ENCODE data around the gene VDR.

Gene VDR

DNA sequence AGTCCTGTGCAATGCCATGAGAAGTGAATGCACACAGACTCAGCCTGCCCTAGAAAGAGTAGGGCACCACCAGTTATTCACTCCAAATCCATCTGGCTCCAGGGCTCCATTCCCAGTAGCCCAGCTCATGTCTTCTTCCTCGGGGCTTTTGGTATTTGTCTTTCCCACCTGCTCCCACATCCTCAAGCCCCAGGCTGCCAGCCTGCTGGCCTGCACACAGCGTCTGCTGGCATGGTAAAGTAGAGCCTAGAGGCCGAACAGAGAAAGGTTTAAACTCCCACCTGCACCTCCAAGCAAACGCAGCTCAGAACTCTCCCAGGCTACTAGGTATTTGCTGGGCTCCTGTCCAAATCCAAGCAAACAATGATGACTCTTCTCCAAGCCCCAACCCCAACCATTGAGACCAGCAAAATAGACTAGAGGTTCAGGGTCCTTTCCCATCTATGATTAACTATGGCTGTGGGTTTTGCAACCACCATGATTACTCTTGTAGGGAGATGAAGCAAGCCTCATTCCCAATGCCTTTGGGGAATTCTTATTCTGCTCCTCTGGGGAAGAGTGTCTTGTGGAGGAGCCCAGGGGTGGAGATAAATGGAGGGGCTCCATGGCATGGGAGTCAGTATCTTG, 5.2 kb upstream of the VDR start:
- no peak for FAIRE-seq

DNA sequence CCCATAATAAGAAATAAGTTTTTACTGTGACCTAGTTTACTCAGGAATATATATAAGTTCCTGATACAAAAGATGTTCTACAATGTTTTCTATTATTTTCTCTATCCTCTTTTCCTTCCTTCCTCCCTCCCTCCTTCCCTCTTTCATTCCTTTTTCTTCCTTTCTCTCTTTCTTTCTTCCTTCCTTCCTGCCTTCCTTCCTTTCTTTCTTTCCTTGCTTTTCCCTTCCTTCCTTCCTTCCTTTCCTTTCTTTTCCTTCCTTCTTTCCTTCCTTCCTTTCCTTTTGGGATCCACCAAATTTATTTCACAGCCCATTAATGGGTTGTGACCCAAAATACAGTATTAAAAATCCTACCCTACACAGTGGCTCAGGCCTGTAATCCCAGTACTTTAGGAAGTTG, 3.9 kb upstream of the VDR start:
- TF ChIP-seq POLR2A (IDR thresholded peaks at IDR 0.05; ENCODE audit: low read depth, low read length), result no peak
- no peak for DNase-seq (ENCODE audit: insufficient read length, low spot score)
- FAIRE-seq, result no peak

More for the DNA sequence above, 5.2 kb upstream of the VDR start:
- no peak for TF ChIP-seq POLR2A (IDR thresholded peaks at IDR 0.05; ENCODE audit: low read depth, low read length)
- DNase-seq (ENCODE audit: insufficient read length, low spot score), result no peak

DNA sequence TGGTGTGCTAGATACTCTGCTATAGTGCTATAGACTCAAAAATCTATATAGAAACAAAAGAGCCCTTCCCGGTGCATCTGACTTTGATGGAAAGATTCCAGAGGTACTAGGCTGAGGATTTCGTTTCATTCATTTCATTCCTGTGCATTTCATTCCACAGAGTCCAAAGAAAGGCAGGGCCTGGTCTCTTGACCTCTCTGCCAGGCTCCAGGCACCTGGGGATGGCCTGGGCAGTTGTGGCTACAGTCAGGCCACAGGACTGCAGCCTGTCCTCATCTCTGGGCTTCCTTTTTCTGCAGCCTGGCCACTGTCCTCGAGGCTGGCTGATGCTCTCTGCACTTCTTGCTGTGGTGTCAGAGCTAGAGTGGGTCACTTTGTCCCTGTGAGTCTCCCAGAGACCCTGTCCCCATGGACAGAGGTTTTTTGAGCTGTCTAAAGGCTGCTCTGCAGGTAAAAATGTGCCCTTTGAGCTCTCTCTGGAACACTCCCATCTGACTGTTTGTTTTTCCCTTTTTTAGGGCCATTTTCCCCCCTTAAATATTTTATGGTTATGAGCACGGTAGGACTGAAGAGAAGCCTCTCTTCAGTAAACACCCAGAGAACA, 3.2 kb upstream of the VDR start:
- FAIRE-seq (no peak), DNase-seq (ENCODE audit: insufficient read length, low spot score) (no peak)
- TF ChIP-seq POLR2A (IDR thresholded peaks at IDR 0.05; ENCODE audit: low read depth, low read length), result no peak

DNA sequence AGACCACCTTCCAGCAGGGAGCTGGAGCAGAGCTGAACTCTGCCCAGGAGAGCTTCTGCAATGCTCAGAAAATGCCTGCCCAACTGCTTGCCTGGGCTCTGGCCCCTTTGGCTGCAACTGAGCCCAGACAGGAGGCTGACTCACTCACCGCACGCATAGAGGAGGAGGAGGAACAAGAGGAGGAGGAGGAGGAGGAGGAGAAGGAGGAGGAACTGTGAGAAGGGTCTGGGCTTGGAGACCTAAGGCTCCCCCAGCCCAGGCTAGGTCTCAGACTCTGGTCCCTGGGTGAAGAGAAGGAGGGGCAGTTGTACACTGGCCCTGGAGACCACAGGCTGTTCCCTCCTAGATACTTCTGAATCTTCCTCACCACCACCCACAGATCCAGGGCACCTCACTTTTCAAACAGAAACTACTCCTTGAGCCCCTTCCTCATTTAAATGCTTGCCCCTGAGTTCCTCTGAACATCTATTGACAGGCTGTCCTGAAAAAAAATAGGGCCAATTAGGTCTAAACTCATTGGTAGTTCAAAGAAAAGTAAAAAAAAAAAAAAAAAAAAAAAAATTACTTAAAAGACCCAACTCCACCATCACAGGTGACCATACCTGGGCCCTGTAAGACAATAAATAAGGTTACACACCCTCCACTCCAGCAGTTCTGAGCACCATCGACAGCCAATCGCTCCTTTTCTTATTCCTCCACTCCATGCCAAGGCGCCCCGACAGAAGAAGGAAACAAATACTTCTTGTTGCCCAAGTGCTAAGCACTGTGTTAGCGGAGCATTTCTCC, 674 bp downstream of the VDR start:
- DNase-seq (ENCODE audit: insufficient read length, low spot score) (peak; percentile 65), FAIRE-seq (peak; percentile 67)
- no peak for TF ChIP-seq POLR2A (IDR thresholded peaks at IDR 0.05; ENCODE audit: low read depth, low read length)

DNA sequence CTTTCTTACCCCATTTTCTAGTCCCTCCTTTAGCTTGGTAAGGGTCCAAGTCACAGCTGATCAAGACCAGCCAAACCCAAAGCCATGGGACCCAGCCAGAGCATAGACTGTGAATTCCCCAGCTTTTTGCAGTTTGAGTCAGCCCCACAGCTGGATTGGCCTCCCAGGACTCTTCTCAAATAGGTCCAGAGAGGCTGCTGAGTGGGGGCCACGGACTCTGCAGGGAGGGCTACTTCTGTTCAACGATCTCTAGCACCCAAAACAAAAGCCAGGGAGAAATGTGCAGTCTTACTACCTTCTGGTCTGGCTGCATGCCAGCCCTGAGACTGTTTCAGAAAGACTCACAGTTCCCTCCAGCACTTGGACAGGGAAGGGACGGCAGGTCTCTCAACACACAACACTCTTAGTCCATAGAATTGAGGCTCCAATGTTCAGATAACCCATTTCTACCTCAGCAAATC, 1.6 kb downstream of the VDR start:
- no peak for TF ChIP-seq POLR2A (IDR thresholded peaks at IDR 0.05; ENCODE audit: low read depth, low read length)
- FAIRE-seq (no peak), DNase-seq (ENCODE audit: insufficient read length, low spot score) (no peak)

DNA sequence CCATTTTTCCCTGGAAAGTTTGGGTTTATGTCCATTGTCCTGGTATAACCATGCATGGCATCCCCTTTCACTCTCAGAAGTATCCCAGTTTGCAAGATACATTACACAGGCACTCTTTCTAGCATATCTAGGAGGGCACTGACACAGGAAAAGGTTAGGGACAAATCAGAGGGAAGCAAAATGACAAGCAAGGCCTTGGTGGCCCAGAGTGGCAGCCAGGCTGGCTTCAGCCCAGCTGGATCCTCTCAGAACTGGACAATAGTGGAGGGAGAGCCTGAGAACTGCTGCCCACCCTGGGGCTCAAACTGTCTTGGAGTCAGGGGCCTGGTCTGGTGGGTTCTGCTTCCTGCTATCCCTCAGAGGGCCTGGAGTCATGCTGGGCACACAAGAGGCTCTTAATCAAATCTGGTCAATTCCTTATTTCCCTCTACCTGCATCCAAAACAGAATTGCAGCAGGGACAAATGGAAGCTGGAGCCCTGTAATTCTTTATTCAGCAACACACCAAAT, 2.6 kb downstream of the VDR start:
- no peak for FAIRE-seq
- TF ChIP-seq POLR2A (IDR thresholded peaks at IDR 0.05; ENCODE audit: low read depth, low read length), result no peak
- no peak for DNase-seq (ENCODE audit: insufficient read length, low spot score)

DNA sequence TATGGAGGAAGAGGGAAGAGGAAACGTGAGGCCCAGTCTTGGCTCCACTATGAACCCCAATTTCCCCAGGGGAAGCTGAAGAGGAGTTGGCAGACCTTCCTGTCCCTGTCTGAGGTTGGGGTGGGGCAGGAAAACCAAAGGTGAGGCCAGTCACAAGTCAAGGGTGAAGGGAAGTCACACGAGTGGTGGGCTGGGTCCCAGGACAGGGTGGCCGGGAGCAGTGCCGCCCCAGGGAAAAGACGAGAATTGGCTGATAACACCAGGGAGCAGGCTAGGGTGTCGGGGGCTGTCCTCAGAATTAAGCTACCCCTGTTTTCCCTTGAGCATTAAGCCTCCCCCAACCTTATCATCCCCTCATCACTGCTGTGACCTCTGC, 3.1 kb downstream of the VDR start:
- FAIRE-seq, result no peak
- TF ChIP-seq POLR2A (IDR thresholded peaks at IDR 0.05; ENCODE audit: low read depth, low read length), result no peak
- DNase-seq (ENCODE audit: insufficient read length, low spot score), result no peak

DNA sequence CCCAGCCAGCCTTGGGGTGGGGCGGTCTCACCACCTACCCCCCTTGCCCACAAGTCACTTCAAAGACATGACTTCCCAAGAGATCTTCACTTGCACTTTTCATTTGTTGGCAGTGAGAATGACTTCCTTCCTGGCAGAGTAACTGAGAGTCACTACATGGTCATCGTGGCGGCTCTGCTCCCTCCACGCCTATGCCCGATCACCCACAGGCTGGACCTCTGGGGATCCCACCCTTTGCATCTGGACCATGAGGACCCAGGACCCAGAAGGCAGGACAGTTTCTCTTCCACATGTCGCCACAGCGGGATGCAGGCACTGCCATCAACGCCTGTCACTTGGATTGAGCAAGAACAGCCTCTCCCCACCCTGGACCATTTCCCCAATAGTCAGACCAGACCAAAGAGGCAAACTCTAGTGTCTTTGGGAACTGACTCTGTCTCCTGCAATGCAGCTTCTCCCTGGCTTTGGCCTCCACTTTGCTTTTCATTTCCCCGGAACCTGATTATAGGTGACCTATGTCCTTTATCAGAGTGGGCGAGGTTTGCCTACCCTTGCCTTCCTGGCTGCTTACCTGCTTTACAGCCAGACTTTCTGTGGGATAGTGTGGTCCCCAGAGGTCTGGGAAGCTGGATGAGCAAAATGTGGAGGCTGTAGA, 3.6 kb downstream of the VDR start:
- no peak for TF ChIP-seq POLR2A (IDR thresholded peaks at IDR 0.05; ENCODE audit: low read depth, low read length)
- no peak for DNase-seq (ENCODE audit: insufficient read length, low spot score)
- no peak for FAIRE-seq

DNA sequence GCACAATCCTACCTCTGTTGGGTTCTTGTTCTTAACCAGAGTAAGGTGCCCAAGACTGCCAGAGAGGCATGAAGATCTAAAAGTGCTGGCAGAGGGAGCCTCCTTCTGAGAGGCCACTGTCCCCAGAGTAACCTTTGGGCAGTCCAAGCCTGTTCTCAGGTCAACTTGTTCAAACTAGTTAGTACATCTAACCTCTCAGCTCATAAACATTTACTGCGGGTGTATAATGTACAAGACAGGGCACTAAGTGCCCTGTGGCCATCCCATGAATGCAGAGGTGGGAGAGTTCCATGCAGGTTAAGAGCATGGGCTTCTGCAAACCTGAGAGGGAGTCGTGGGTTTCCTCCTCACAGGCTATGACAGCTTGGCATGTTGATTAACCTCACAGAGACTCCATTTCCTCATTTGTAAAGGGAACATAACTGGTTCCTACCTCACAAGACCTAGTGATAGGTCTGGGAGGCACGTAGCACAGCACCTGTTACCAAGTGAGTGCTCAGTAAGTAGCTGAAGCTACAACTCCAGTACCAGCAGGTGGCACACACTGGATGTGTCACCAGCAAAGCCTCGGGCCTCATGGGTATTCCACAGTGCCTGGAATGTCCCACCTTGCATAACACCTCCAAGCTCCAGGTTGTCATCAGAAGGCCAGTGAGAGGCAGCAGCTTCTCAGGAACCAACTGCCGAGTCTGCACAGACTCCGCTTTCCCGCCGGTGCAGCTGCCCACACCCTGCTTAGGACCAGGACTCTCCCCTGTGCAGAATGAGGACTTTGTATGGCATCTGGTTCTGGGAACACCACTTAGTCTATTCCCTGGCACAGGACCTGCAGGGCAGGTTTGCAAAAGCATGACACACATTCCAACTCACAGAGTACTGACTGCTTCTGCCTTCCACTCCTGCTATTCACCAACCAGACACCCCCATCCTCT, 4.4 kb downstream of the VDR start:
- FAIRE-seq (no peak), DNase-seq (ENCODE audit: insufficient read length, low spot score) (no peak)
- TF ChIP-seq POLR2A (IDR thresholded peaks at IDR 0.05; ENCODE audit: low read depth, low read length), result no peak

DNA sequence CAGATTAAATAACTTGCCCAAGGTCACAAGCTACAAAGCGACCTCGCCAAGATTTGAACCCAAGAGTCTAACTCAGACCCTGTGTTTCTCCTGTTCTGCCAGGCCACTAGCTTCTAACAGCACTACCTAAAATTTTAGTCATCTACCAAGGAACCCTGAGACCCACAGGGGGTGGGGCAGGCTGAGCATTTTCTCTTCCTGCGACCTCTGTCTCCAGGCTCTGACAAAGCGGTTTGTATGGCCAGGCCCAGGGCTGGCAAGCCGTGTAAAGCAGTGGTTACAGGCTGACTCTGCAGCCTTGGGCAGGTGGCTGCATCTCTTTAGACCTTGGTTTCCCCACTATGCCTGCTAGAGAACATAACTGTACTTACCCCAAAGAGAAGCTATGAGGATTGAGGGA, 5.3 kb downstream of the VDR start:
- no peak for FAIRE-seq
- DNase-seq (ENCODE audit: insufficient read length, low spot score), result no peak
- no peak for TF ChIP-seq POLR2A (IDR thresholded peaks at IDR 0.05; ENCODE audit: low read depth, low read length)

DNA sequence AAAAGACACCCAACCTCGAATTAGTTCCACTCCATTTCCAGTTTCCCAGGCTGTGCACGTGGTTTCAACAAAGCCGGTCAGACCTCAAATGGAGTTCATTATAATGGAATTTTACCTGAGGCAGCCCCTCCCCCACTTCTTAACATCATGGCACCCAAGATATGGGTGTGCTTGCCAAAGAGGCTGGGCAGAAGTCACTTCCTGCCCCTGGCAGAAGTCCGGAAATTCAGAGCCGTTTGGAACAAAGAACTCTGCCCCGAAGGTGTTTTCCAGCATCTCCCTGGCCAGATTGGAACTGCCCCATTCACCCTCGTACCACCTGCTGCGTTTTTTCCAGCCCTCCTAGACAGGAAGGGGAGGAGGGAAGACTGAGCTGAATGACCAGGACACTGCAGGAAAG, 8.2 kb downstream of the VDR start:
- FAIRE-seq, result peak; percentile 87
- TF ChIP-seq POLR2A (IDR thresholded peaks at IDR 0.05; ENCODE audit: low read depth, low read length), result no peak
- DNase-seq (ENCODE audit: insufficient read length, low spot score), result peak; percentile 63

DNA sequence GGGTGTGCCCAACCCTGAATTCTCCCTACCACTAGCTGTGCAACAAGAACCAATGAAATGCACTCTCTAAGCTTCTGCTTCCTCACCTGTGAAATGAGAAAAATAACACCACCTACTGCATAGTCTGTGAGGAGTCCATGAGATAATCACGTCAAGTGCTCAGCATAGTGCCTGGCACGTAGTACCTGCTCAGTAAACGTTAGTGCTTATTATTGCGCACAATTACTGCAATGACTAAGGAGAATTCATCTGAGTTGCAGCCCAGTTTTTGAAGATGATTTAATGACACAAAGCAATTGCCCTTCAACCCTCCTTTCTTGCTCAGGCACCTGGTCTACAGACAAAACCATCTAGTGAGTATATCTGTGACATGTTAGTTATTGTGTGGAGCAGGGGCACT, 8.8 kb downstream of the VDR start:
- DNase-seq (ENCODE audit: insufficient read length, low spot score) (no peak), FAIRE-seq (no peak)
- no peak for TF ChIP-seq POLR2A (IDR thresholded peaks at IDR 0.05; ENCODE audit: low read depth, low read length)

DNA sequence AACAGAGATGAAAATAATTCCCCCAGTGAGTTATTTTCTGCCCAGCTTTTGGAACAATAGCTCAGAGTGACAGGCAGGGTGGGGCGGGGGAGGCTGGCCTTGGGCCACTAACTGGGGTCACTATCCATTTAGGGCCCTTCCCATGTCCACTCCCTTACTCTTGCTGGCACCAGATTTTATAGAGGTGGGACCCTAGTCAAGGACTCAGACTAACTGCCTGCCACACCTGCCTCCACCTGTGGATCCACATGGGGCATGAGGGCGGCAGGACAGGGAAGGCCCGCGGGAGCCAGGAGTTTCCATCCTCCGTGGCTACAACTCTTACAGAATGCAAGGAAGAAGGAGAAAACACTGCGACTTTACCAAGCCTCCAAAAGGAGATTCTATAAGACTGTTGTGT, 10.1 kb downstream of the VDR start:
- no peak for DNase-seq (ENCODE audit: insufficient read length, low spot score)
- TF ChIP-seq POLR2A (IDR thresholded peaks at IDR 0.05; ENCODE audit: low read depth, low read length), result no peak
- no peak for FAIRE-seq

Measured in H54 (cell line).